PC-3 (cell line): ENCODE measurements around the gene TGFB2. TPM values are rescaled to one million over a fixed set of nuclear protein-coding genes. Genes with fewer than 3 reads are reported as not detected.

Experiments used
- ATAC-seq: fragments of 200-7000 bp; cut with Tn5 transposase; 2 replicates; pipeline ENCODE4 v1.9.1; 2020; ENCODE audit warnings: mild to moderate bottlenecking, moderate library complexity
- BruUV-seq: library from RNA; stranded (reverse); fragments of 400-500 nt; replicated peaks from 2 replicates; lab custom pipeline; 2021; lab: Mats Ljungman, UMichigan
- CTCF ChIA-PET: fragments of 300-600 bp; sonication (Branson Sonifier 250); formaldehyde crosslinking; loops from one replicate; lab custom pipeline; 2022; ENCODE audit warnings: antibody characterized with exemption; lab: Charles Lee
- POLR2A ChIA-PET: fragments of 300-600 bp; sonication (Branson Sonifier 250); formaldehyde crosslinking; loops from one replicate; lab custom pipeline; 2022; ENCODE audit warnings: antibody characterized with exemption; ENCODE audit not compliant: unreplicated experiment; lab: Charles Lee
- DNase-seq: peaks from one replicate; pipeline ENCODE4 v3.0.0-alpha.2; 2015
- H2AFZ ChIP-seq: fragments of 300-600 bp; sonication (generic); 2 replicates; pipeline ENCODE4 v1.6.0; 2016; ENCODE audit warnings: antibody characterized with exemption, low read length
- H3F3A ChIP-seq: fragments of 300-600 bp; sonication (generic); one replicate; pipeline ENCODE4 v1.6.0; 2017; ENCODE audit warnings: antibody characterized with exemption, low read length, control low read depth, mild to moderate bottlenecking; ENCODE audit not compliant: unreplicated experiment
- H3K27ac ChIP-seq: fragments of 300-600 bp; sonication (generic); 2 replicates; pipeline ENCODE4 v1.5.1; 2016; ENCODE audit warnings: mild to moderate bottlenecking, low read length
- H3K27me3 ChIP-seq: fragments of 300-600 bp; sonication (generic); 2 replicates; pipeline ENCODE4 v1.6.1; 2016; ENCODE audit warnings: low read length, mixed read lengths
- H3K36me3 ChIP-seq: fragments of 300-600 bp; sonication (generic); 2 replicates; pipeline ENCODE4 v1.6.1; 2016; ENCODE audit warnings: low read depth, mixed run types, low read length, mixed read lengths
- H3K4me1 ChIP-seq: fragments of 300-600 bp; sonication (generic); 2 replicates; pipeline ENCODE4 v1.5.1; 2016; ENCODE audit warnings: low read length; ENCODE audit not compliant: insufficient read depth
- H3K4me2 ChIP-seq: fragments of 300-600 bp; sonication (generic); 2 replicates; pipeline ENCODE4 v1.6.0; 2016; ENCODE audit warnings: low read length
- H3K4me3 ChIP-seq: fragments of 300-600 bp; sonication (generic); 2 replicates; pipeline ENCODE4 v1.5.1; 2016; ENCODE audit warnings: mild to moderate bottlenecking, low read length, mixed read lengths
- H3K79me2 ChIP-seq: fragments of 300-600 bp; sonication (generic); 2 replicates; pipeline ENCODE4 v1.6.1; 2017; ENCODE audit warnings: low read length, mixed read lengths
- H3K9ac ChIP-seq: fragments of 300-600 bp; sonication (generic); 2 replicates; pipeline ENCODE4 v1.6.0; 2016; ENCODE audit warnings: mild to moderate bottlenecking, low read length
- H3K9me2 ChIP-seq: fragments of 300-600 bp; sonication (generic); replicated peaks from 2 replicates; pipeline ENCODE4 v1.6.1; 2016; ENCODE audit warnings: mixed run types, low read length, mixed read lengths
- H3K9me3 ChIP-seq: fragments of 300-600 bp; sonication (generic); 2 replicates; pipeline ENCODE4 v1.6.1; 2016; ENCODE audit warnings: low read length, mixed read lengths
- H4K20me1 ChIP-seq: fragments of 300-600 bp; sonication (generic); 2 replicates; pipeline ENCODE4 v1.6.1; 2016; ENCODE audit warnings: low read length, mixed read lengths
- CTCF ChIP-seq: fragments of 300-600 bp; sonication (generic); conservative IDR thresholded peaks from 2 replicates; pipeline ENCODE4 v1.5.1; 2017; ENCODE audit warnings: antibody characterized with exemption, low read depth, mild to moderate bottlenecking, low read length
- EZH2 ChIP-seq: fragments of 300-600 bp; sonication (generic); IDR thresholded peaks from one replicate; pipeline ENCODE4 v1.6.1; 2017; ENCODE audit warnings: antibody characterized with exemption, mild to moderate bottlenecking, low read length; ENCODE audit not compliant: unreplicated experiment
- EZH2phosphoT487 ChIP-seq: fragments of 300-600 bp; sonication (generic); IDR thresholded peaks from 2 replicates; pipeline ENCODE4 v1.6.1; 2018; ENCODE audit warnings: mild to moderate bottlenecking, antibody characterized with exemption, low read length, borderline replicate concordance
- intact Hi-C: fragments of 100-400 bp; cut with micrococcal nuclease; formaldehyde crosslinking; loops from 2 replicates; pipeline ENCODE4 v1.9.0; 2023
- total RNA-seq: library from RNA; depleted of rRNA; stranded (reverse); fragments of >200 nt; gene quantifications from 2 replicates; pipeline ENCODE4 v1.2.3, GENCODE V29; 2014

TGFB2 gene
- total RNA-seq, 1 experiment from 2014 or later: 50.3 TPM

GRCh38 chr1:218481116-218481775, 136.1 kb downstream of the TGFB2 start:
- Histone ChIP-seq H3F3A (peaks cover 19% of the 10 kb centered on the region), H3K9ac (no peak overlapping the region; the same call in 1 of the 2 replicates), H3K4me3 (peak overlapping the region; percentile 0; the same call in 1 of the 2 replicates), H2AFZ (no peak overlapping the region), H3K9me2 (no peaks in the 10 kb centered on the region), H3K4me1 (peaks cover 57% of the 10 kb centered on the region), H3K9me3 (peaks cover 4% of the 10 kb centered on the region; the same call in 1 of the 2 replicates), H3K79me2 (no peaks in the 10 kb centered on the region), H3K27ac (peak overlapping the region; percentile 62), H3K27me3 (no peaks in the 10 kb centered on the region), H4K20me1 (no peaks in the 10 kb centered on the region), H3K4me2 (peak overlapping the region; percentile 9), H3K36me3 (no peaks in the 10 kb centered on the region)
- peak; percentile 65 for DNase-seq
- ChIA-PET CTCF (interaction anchor here (0.6 to 1.0 kb wide), 3 partner anchors 132 to 815 kb away, joined by 3 to 5 read pairs (median 3); no protein-coding TSS in a partner anchor), POLR2A (interaction anchor here (0.6 to 1.1 kb wide), 4 partner anchors 100 to 1332 kb away, joined by 3 to 4 read pairs (median 3); partner anchors contain the start of gene TGFB2)
- intact Hi-C loops: loop anchor here (5.0 kb wide), 1 partner anchor 56 kb away; no protein-coding TSS in a partner anchor
- TF ChIP-seq EZH2: no peak
- no peak for TF ChIP-seq CTCF
- no peak for TF ChIP-seq EZH2phosphoT487
- BruUV-seq: TSS peak; percentile 60
- ATAC-seq: peak; percentile 6; the same call in 1 of the 2 replicates

GRCh38 chr1:218482683-218483082, 137.5 kb downstream of the TGFB2 start:
- Histone ChIP-seq H3F3A (peaks cover 19% of the 10 kb centered on the region), H3K27me3 (no peaks in the 10 kb centered on the region), H3K9me2 (no peaks in the 10 kb centered on the region), H3K4me2 (no peak overlapping the region), H4K20me1 (no peaks in the 10 kb centered on the region), H3K4me3 (no peak overlapping the region), H3K79me2 (0 out of 2 replicates have a peak, but pooled peaks cover 5% of the 10 kb centered on the region), H3K36me3 (no peaks in the 10 kb centered on the region), H3K27ac (no peak overlapping the region), H3K9ac (no peak overlapping the region), H3K4me1 (peaks cover 61% of the 10 kb centered on the region), H2AFZ (no peak overlapping the region), H3K9me3 (peaks cover 4% of the 10 kb centered on the region; the same call in 1 of the 2 replicates)
- POLR2A ChIA-PET: no interaction called here
- TF ChIP-seq EZH2: no peak
- TF ChIP-seq CTCF: no peak
- TF ChIP-seq EZH2phosphoT487: no peak
- CTCF ChIA-PET: no interaction called here
- BruUV-seq: no TSS peak
- intact Hi-C loops: loop anchor here (5.0 kb wide), 1 partner anchor 55 kb away; no protein-coding TSS in a partner anchor
- ATAC-seq (no peak), DNase-seq (no peak)
